Ishikawa (cell line): ENCODE results near the gene UBAC2.

ENCODE experiments used
- CEBPB ChIP-seq: IDR thresholded peaks from 2 replicates; pipeline ENCODE4 v1.6.1; 2012
- EGR1 ChIP-seq: IDR thresholded peaks from 2 replicates; pipeline ENCODE4 v1.6.1; 2012
- FOXM1 ChIP-seq: IDR thresholded peaks from 2 replicates; pipeline ENCODE4 v1.6.1; 2012; ENCODE audit warnings: low read depth, borderline replicate concordance
- MAX ChIP-seq: IDR thresholded peaks from 2 replicates; pipeline ENCODE4 v1.6.1; 2012
- RAD21 ChIP-seq: IDR thresholded peaks from 2 replicates; pipeline ENCODE4 v1.6.1; 2012; ENCODE audit warnings: low read depth
- REST ChIP-seq: IDR thresholded peaks from 2 replicates; pipeline ENCODE4 v1.6.1; 2012; ENCODE audit warnings: low read depth, mild to moderate bottlenecking
- YY1 ChIP-seq: IDR thresholded peaks from 2 replicates; pipeline ENCODE4 v1.6.1; 2012; ENCODE audit warnings: low read depth

- TF ChIP-seq YY1: no peak
- no peak for TF ChIP-seq MAX
- TF ChIP-seq EGR1: no peak
- TF ChIP-seq REST: no peak
- no peak for TF ChIP-seq FOXM1
- TF ChIP-seq CEBPB: no peak
- TF ChIP-seq RAD21: no peak
These were observed 107.9 kb downstream of the UBAC2 start for GRCh38 chr13:99308471-99309087.
